Activated CD4-positive, alpha-beta T cell treated with anti-CD3 and anti-CD28 coated beads for 36 hours (primary cell): ENCODE measurements around the gene ONECUT3. TPM values are rescaled to one million over a fixed set of nuclear protein-coding genes. Genes with fewer than 3 reads are reported as not detected.
"Not testable (repeated sequence)": the region's sequence is repeated elsewhere in the genome, so short reads cannot be mapped to it uniquely, and the experiment has no call there.

Source experiments
- ATAC-seq: fragments of 200-7000 bp; cut with Tn5 transposase; one replicate; pipeline ENCODE4 v1.10.0; 2021; ENCODE audit warnings: mild to moderate bottlenecking, moderate library complexity
- CTCF ChIA-PET: fragments of 350-600 bp; sonication (Branson Sonifier 250); formaldehyde crosslinking; loops from one replicate; lab custom pipeline; 2021; ENCODE audit warnings: antibody characterized with exemption; lab: Charles Lee
- POLR2A ChIA-PET: fragments of 350-600 bp; sonication (Branson Sonifier 250); formaldehyde crosslinking; loops from one replicate; lab custom pipeline; 2021; ENCODE audit warnings: antibody characterized with exemption, inconsistent platforms; lab: Charles Lee
- DNase-seq: peaks from one replicate; pipeline ENCODE4 v3.0.0-alpha.2; 2020
- H3K27ac Mint-ChIP-seq: one replicate; pipeline ENCODE4 v1.8.0; 2021; ENCODE audit warnings: mixed read lengths
- H3K27me3 Mint-ChIP-seq: one replicate; pipeline ENCODE4 v1.8.0; 2021; ENCODE audit warnings: mixed read lengths
- H3K36me3 Mint-ChIP-seq: one replicate; pipeline ENCODE4 v1.8.0; 2021; ENCODE audit warnings: low read depth, mixed read lengths
- H3K4me1 Mint-ChIP-seq: one replicate; pipeline ENCODE4 v1.8.0; 2021; ENCODE audit warnings: mixed read lengths
- H3K4me3 Mint-ChIP-seq: one replicate; pipeline ENCODE4 v1.8.0; 2021; ENCODE audit warnings: mild to moderate bottlenecking, moderate library complexity, mixed read lengths
- H3K9me3 Mint-ChIP-seq: one replicate; pipeline ENCODE4 v1.8.0; 2021; ENCODE audit warnings: low read depth, mixed read lengths
- intact Hi-C, 2 experiments: fragments of 100-400 bp; cut with DNase I in 1 of 2; cut with micrococcal nuclease in 1 of 2; formaldehyde crosslinking; loops; one replicate each; pipeline versions ENCODE4 v1.14.2 to v1.15.1; 2022 to 2024; cut with DNase I, micrococcal nuclease
- total RNA-seq, 2 experiments: library from RNA; stranded (reverse); gene quantifications; one replicate each; pipeline ENCODE4 v1.2.3, GENCODE V29; 2021

ONECUT3 gene
- total RNA-seq, 2 experiments from 2014 or later = not detected

- DNase-seq (no peak), ATAC-seq (no peak)
- Mint-ChIP-seq H3K36me3 (no peaks in the 10 kb centered on the region), H3K9me3 (no peaks in the 10 kb centered on the region), H3K27ac (no peak overlapping the region), H3K27me3 (peaks cover 61% of the 10 kb centered on the region), H3K4me3 (no peak overlapping the region), H3K4me1 (peaks cover 5% of the 10 kb centered on the region)
- ChIA-PET CTCF (no interaction called here), POLR2A (no interaction called here)
- intact Hi-C loops = no loop called here
Observed at GRCh38 chr19:1758959-1759903, 5.9 kb downstream of the ONECUT3 start.

DNA sequence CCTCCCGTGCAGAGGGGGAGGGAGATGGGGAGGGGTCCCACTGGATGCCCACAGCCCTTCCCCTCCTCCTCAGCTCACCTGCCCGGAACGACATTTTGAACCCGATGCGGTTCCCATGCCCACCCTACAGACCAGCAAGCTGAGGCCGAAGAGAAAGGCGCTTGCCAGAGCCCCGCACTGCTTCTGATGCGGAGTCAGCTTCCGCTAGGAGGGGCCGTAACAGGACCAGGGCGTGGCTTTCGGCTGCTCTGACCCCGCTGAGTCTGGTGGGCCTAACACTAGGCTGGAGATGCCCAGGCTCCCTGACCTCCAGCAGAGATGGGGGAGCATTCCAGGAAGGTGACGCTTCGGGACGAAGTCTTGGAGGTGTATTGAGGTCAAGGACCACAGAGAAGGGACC, 6.7 kb downstream of the ONECUT3 start:
- H3K4me1 Mint-ChIP-seq = peaks cover 5% of the 10 kb centered on the region
- no peaks in the 10 kb centered on the region for H3K9me3 Mint-ChIP-seq
- H3K36me3 Mint-ChIP-seq = no peaks in the 10 kb centered on the region
- ChIA-PET CTCF (interaction anchor here (1.2 kb wide), 1 partner anchor 88 kb away, joined by 4 read pairs; no protein-coding TSS in a partner anchor), POLR2A (no interaction called here)
- H3K27me3 Mint-ChIP-seq = peaks cover 64% of the 10 kb centered on the region
- H3K27ac Mint-ChIP-seq = no peak overlapping the region
- no peak overlapping the region for H3K4me3 Mint-ChIP-seq
- no peak for DNase-seq
- intact Hi-C loops = loop anchor here in 1 of 2 experiments (5.0 kb wide), 1 partner anchor 293 kb away; no protein-coding TSS in a partner anchor
- ATAC-seq = no peak

DNA sequence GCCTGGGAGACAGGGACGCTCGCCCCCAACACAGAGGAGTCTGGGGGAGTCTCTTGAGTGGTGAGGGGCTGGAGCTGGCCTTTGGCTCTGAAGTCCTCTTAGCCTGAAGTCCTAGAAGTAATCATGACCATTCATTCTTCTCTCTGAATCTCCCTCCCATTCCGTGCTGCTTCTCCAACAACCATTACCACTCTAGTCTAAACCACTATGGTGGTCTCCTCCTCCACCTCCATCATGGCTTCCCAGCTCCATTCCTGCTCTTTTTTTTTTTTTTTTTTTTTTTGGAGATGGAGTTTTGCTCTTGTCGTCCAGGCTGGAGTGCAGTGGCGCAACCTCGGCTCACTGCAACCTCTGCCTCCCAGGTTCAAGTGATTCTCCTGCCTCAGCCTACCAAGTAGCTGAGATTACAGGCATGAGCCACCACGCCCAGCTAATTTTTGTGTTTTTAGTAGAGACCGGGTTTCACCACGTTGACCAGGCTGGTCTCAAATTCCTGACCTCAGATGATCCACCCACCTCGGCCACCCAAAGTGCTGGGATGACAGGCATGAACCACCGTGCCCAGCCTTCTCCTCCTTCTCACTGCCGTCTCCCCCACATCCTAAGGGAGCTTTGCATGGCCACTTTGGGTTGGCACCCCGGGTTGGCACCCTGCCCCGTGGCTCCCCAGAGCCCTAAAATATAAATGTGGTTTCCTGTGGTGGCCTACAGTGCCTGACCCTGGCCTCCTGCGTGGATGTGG, 7.7 kb downstream of the ONECUT3 start:
- POLR2A ChIA-PET, H3K4me1 Mint-ChIP-seq, DNase-seq, H3K36me3 Mint-ChIP-seq, H3K9me3 Mint-ChIP-seq, H3K27ac Mint-ChIP-seq, H3K4me3 Mint-ChIP-seq, ATAC-seq: not testable (repeated sequence)
- intact Hi-C loops = loop anchor here in 1 of 2 experiments (5.0 kb wide), 1 partner anchor 294 kb away; no protein-coding TSS in a partner anchor
- CTCF ChIA-PET = interaction anchor here (1.2 kb wide), 1 partner anchor 89 kb away, joined by 4 read pairs; no protein-coding TSS in a partner anchor
- H3K27me3 Mint-ChIP-seq = peaks cover 67% of the 10 kb centered on the region

GRCh38 chr19:1761528-1762242, 8.4 kb downstream of the ONECUT3 start:
- ChIA-PET CTCF (no interaction called here), POLR2A (no interaction called here)
- no peak overlapping the region for H3K4me3 Mint-ChIP-seq
- H3K27me3 Mint-ChIP-seq = peaks cover 68% of the 10 kb centered on the region
- no peak overlapping the region for H3K27ac Mint-ChIP-seq
- no peak for ATAC-seq
- H3K9me3 Mint-ChIP-seq = no peaks in the 10 kb centered on the region
- no peaks in the 10 kb centered on the region for H3K36me3 Mint-ChIP-seq
- intact Hi-C loops = loop anchor here in 1 of 2 experiments (5.0 kb wide), 1 partner anchor 294 kb away; no protein-coding TSS in a partner anchor
- H3K4me1 Mint-ChIP-seq = peaks cover 2% of the 10 kb centered on the region
- DNase-seq = no peak

DNA sequence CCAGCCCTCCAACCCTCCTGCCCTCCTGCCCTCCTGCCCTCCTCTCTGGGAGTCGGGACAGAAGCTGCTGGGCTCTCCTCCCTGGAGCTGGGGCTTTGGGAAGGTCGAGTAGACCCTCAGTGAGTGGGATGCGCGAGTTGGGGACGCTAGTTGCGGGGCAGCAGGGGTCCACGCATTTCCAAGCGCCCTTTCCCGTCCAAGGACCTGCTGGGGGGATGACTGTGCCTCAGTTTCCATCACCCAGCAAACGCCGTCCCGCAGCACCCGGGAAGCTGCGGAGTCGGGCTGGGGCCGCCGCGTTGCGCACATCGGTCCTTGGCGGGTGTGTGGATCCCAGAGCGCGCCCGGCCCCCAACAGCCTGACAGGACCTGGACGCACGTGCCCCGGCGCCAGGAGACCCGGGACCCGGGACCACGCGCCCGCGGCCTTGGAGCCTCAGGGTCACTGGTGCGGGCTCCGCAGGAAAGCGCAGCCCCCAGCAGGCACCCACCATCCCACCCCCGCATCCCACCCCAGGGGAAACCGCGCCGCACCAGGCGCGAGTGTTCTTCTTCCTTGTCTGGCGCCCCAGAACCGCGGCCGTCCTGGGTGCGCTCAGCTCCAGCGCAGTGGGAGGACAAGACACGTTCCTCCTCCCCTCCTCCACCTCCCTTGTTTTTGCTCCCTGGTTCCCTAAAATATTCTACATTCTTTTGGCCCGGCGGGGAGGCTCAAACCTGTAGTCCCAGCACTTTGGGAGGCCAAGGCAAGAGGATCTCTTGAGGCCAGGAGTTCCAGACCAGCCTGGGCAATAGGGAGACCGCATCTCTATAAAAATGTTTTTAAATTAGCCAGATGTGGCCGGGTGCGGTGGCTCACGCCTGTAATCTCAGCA, 9.2 kb downstream of the ONECUT3 start:
- no peaks in the 10 kb centered on the region for H3K9me3 Mint-ChIP-seq
- H3K4me3 Mint-ChIP-seq = no peak overlapping the region
- H3K4me1 Mint-ChIP-seq = no peaks in the 10 kb centered on the region
- CTCF ChIA-PET = no interaction called here
- intact Hi-C loops = loop anchor here in 1 of 2 experiments (5.0 kb wide), 1 partner anchor 295 kb away; no protein-coding TSS in a partner anchor
- no peak overlapping the region for H3K27ac Mint-ChIP-seq
- H3K36me3 Mint-ChIP-seq = no peaks in the 10 kb centered on the region
- peaks cover 65% of the 10 kb centered on the region for H3K27me3 Mint-ChIP-seq
- DNase-seq = no peak
- POLR2A ChIA-PET = interaction anchor here (0.6 kb wide), 1 partner anchor 87 kb away, joined by 3 read pairs; no protein-coding TSS in a partner anchor
- ATAC-seq = no peak

GRCh38 chr19:1763648-1764639, 10.6 kb downstream of the ONECUT3 start:
- intact Hi-C loops = loop anchor here in 1 of 2 experiments (5.0 kb wide), 1 partner anchor 297 kb away; no protein-coding TSS in a partner anchor
- DNase-seq (no peak), ATAC-seq (no peak)
- ChIA-PET POLR2A (interaction anchor here (0.6 kb wide), 1 partner anchor 414 kb away, joined by 3 read pairs; no protein-coding TSS in a partner anchor), CTCF (interaction anchor here (0.6 kb wide), 1 partner anchor 9 kb away, joined by 3 read pairs; no protein-coding TSS in a partner anchor)
- H3K36me3 Mint-ChIP-seq = no peaks in the 10 kb centered on the region
- no peaks in the 10 kb centered on the region for H3K4me1 Mint-ChIP-seq
- H3K27me3 Mint-ChIP-seq = peaks cover 71% of the 10 kb centered on the region
- no peak overlapping the region for H3K4me3 Mint-ChIP-seq
- H3K27ac Mint-ChIP-seq = no peak overlapping the region
- no peaks in the 10 kb centered on the region for H3K9me3 Mint-ChIP-seq

- DNase-seq = no peak
- Mint-ChIP-seq H3K4me1 (no peaks in the 10 kb centered on the region), H3K27ac (no peak overlapping the region), H3K36me3 (no peaks in the 10 kb centered on the region), H3K4me3 (no peak overlapping the region), H3K9me3 (no peaks in the 10 kb centered on the region), H3K27me3 (peaks cover 70% of the 10 kb centered on the region)
- ChIA-PET CTCF (interaction anchor here (1.5 to 2.5 kb wide), 2 partner anchors 24 to 92 kb away, joined by 4 to 20 read pairs; no protein-coding TSS in a partner anchor), POLR2A (interaction anchor here (0.6 kb wide), 1 partner anchor 413 kb away, joined by 3 read pairs; no protein-coding TSS in a partner anchor)
- ATAC-seq = no peak
- intact Hi-C loops = loop anchor here (5.0 kb wide), 3 partner anchors 92 to 297 kb away; partner anchors contain the start of gene UQCR11 (in 1 of the 2)
Observed at GRCh38 chr19:1764729-1765128, 11.4 kb downstream of the ONECUT3 start.

DNA sequence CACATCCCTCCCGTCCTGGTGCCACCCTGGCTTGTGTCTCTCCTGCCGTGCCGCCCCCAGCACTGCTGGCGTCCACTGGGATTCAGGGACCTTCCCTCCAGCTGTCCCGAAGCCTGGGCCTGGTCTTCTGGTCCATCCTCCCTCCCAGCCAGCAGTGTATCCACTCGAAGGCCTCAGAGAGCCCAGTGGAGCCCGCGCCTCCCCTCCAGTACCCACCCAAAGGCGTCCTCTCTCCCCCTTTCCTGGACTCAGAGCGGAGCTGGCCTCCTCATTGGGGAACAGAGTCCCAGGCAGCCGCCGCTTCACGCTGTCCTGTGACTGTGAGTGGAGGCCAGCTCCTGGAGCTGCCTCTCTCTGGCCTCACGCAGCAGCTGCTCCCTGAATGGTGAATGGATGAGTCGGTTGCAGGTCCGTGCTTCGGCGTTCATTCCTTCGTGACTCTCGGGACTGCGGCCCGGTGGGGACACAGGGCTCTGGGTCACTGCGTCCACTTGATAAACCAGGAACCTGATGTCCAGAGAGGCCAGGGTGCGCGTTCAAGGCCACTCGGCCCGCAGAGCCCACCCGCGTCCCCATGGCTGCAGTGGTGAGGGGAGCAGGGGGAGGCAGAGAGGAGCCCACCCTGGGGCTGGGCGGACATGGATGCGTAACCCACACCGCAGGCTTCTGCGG, 12.1 kb downstream of the ONECUT3 start:
- intact Hi-C loops = loop anchor here (5.0 kb wide), 2 partner anchors 93 to 158 kb away; partner anchors contain the start of gene UQCR11 (in 1 of the 2)
- POLR2A ChIA-PET = no interaction called here

More for the DNA sequence above, 12.1 kb downstream of the ONECUT3 start:
- CTCF ChIA-PET = interaction anchor here (1.5 to 2.5 kb wide), 3 partner anchors 24 to 219 kb away, joined by 4 to 20 read pairs (median 7); no protein-coding TSS in a partner anchor
- Mint-ChIP-seq H3K27me3 (peaks cover 66% of the 10 kb centered on the region), H3K36me3 (no peaks in the 10 kb centered on the region), H3K27ac (no peak overlapping the region), H3K4me1 (no peaks in the 10 kb centered on the region), H3K4me3 (no peak overlapping the region), H3K9me3 (peaks cover 2% of the 10 kb centered on the region)
- ATAC-seq = peak; percentile 7
- DNase-seq = no peak
